Measurements from ENCODE around the gene DUSP15.

- TF ChIP-seq, protein P1, sequence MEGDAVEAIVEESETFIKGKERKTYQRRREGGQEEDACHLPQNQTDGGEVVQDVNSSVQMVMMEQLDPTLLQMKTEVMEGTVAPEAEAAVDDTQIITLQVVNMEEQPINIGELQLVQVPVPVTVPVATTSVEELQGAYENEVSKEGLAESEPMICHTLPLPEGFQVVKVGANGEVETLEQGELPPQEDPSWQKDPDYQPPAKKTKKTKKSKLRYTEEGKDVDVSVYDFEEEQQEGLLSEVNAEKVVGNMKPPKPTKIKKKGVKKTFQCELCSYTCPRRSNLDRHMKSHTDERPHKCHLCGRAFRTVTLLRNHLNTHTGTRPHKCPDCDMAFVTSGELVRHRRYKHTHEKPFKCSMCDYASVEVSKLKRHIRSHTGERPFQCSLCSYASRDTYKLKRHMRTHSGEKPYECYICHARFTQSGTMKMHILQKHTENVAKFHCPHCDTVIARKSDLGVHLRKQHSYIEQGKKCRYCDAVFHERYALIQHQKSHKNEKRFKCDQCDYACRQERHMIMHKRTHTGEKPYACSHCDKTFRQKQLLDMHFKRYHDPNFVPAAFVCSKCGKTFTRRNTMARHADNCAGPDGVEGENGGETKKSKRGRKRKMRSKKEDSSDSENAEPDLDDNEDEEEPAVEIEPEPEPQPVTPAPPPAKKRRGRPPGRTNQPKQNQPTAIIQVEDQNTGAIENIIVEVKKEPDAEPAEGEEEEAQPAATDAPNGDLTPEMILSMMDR (IDR thresholded peaks at IDR 0.05; ENCODE audit: poor library complexity, severe bottlenecking) = no peak
- TF ChIP-seq, protein P2, sequence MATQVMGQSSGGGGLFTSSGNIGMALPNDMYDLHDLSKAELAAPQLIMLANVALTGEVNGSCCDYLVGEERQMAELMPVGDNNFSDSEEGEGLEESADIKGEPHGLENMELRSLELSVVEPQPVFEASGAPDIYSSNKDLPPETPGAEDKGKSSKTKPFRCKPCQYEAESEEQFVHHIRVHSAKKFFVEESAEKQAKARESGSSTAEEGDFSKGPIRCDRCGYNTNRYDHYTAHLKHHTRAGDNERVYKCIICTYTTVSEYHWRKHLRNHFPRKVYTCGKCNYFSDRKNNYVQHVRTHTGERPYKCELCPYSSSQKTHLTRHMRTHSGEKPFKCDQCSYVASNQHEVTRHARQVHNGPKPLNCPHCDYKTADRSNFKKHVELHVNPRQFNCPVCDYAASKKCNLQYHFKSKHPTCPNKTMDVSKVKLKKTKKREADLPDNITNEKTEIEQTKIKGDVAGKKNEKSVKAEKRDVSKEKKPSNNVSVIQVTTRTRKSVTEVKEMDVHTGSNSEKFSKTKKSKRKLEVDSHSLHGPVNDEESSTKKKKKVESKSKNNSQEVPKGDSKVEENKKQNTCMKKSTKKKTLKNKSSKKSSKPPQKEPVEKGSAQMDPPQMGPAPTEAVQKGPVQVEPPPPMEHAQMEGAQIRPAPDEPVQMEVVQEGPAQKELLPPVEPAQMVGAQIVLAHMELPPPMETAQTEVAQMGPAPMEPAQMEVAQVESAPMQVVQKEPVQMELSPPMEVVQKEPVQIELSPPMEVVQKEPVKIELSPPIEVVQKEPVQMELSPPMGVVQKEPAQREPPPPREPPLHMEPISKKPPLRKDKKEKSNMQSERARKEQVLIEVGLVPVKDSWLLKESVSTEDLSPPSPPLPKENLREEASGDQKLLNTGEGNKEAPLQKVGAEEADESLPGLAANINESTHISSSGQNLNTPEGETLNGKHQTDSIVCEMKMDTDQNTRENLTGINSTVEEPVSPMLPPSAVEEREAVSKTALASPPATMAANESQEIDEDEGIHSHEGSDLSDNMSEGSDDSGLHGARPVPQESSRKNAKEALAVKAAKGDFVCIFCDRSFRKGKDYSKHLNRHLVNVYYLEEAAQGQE (IDR thresholded peaks at IDR 0.05; ENCODE audit: borderline replicate concordance) = no peak
- no peak for TF ChIP-seq POLR2AphosphoS5 (IDR thresholded peaks at IDR 0.05)
These were observed 22.0 kb downstream of the DUSP15 start for GRCh38 chr20:31848088-31848999.
